DMS114 treated with DMSO at 0.1 percent for 48 hours (cell line): ENCODE results near the gene GAGE12F.
"Not testable (repeated sequence)": the region's sequence is repeated elsewhere in the genome, so short reads cannot be mapped to it uniquely, and the experiment has no call there.

ENCODE experiments used
- DNase-seq: peaks from one replicate; lab custom pipeline; 2025; ENCODE audit not compliant: unreplicated experiment; lab: John Stamatoyannopoulos, UW

The GAGE12F gene

GRCh38 chrX:49560542-49560941 lies at the start of gene GAGE12F:
Gene GAGE12F (plus strand): TSS chrX:49560842. CDS start chrX:49561997, 1,155 bp downstream.
- DNase-seq = not testable (repeated sequence)

GRCh38 chrX:49531877-49532276 lies 28.8 kb upstream of the GAGE12F start, which contains the start of gene GAGE12C:
Gene GAGE12C (plus strand): TSS chrX:49532177. CDS start chrX:49533332, 1,155 bp downstream.
- not testable (repeated sequence) for DNase-seq

DNA sequence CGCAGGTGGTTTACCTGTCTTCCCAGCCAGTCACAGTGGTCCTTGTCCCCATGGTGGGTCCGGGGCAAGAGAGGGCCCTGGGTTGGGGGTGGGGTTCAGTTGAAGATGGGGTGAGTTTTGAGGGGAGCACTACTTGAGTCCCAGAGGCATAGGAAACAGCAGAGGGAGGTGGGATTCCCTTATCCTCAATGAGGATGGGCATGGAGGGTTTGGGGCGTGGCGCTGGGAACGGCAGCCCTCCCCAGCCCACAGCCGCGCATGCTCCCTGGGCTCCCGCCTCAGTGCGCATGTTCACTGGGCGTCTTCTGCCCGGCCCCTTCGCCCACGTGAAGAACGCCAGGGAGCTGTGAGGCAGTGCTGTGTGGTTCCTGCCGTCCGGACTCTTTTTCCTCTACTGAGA lies 19.2 kb upstream of the GAGE12F start, which contains the start of gene GAGE12D:
TSS of gene GAGE12D (plus strand) at position 301 of the 400 bp plus-strand sequence. CDS start 1,155 bp downstream, outside the sequence.
- DNase-seq = not testable (repeated sequence)

- not testable (repeated sequence) for DNase-seq
Observed at GRCh38 chrX:49550989-49551388, 9.7 kb upstream of the GAGE12F start, which contains the start of gene GAGE12E. Gene GAGE12E (plus strand): TSS chrX:49551289. CDS start chrX:49552444, 1,155 bp downstream.

GRCh38 chrX:49568728-49569127 lies 8.1 kb downstream of the GAGE12F start:
- not testable (repeated sequence) for DNase-seq

DNA sequence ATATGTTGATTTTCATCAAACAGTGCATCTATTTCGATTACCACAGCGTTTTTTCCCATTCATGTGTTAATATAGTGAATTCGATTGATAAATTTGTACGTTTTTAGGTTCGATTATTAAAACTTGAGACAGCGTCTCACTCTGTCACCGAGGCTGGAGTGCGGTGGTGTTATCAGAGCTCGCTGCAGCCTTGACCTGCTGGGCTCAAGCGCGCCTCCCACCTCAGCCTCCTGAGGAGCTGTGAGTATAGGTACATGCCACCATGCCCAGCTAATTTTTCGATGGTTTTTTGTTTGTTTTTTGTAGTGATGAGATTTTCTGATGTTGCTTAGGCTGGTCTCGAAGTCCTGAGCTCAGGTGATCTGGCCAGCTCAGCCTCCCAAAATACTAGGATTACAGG lies 8.5 kb downstream of the GAGE12F start:
- DNase-seq = not testable (repeated sequence)

GRCh38 chrX:49570100-49570499 lies 9.5 kb downstream of the GAGE12F start, which contains the start of gene GAGE12G:
Gene GAGE12G (plus strand): TSS chrX:49570400. CDS start chrX:49571555, 1,155 bp downstream.
- DNase-seq = not testable (repeated sequence)

DNA sequence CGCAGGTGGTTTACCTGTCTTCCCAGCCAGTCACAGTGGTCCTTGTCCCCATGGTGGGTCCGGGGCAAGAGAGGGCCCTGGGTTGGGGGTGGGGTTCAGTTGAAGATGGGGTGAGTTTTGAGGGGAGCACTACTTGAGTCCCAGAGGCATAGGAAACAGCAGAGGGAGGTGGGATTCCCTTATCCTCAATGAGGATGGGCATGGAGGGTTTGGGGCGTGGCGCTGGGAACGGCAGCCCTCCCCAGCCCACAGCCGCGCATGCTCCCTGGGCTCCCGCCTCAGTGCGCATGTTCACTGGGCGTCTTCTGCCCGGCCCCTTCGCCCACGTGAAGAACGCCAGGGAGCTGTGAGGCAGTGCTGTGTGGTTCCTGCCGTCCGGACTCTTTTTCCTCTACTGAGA lies 19.0 kb downstream of the GAGE12F start, which contains the start of gene GAGE12H:
TSS of gene GAGE12H (plus strand) at position 301 of the 400 bp plus-strand sequence. CDS start 1,155 bp downstream, outside the sequence.
- DNase-seq = not testable (repeated sequence)

DNA sequence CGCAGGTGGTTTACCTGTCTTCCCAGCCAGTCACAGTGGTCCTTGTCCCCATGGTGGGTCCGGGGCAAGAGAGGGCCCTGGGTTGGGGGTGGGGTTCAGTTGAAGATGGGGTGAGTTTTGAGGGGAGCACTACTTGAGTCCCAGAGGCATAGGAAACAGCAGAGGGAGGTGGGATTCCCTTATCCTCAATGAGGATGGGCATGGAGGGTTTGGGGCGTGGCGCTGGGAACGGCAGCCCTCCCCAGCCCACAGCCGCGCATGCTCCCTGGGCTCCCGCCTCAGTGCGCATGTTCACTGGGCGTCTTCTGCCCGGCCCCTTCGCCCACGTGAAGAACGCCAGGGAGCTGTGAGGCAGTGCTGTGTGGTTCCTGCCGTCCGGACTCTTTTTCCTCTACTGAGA lies 28.6 kb downstream of the GAGE12F start, which contains the start of gene GAGE2A:
TSS of gene GAGE2A (plus strand) at position 301 of the 400 bp plus-strand sequence. CDS start 1,155 bp downstream, outside the sequence.
- not testable (repeated sequence) for DNase-seq

DNA sequence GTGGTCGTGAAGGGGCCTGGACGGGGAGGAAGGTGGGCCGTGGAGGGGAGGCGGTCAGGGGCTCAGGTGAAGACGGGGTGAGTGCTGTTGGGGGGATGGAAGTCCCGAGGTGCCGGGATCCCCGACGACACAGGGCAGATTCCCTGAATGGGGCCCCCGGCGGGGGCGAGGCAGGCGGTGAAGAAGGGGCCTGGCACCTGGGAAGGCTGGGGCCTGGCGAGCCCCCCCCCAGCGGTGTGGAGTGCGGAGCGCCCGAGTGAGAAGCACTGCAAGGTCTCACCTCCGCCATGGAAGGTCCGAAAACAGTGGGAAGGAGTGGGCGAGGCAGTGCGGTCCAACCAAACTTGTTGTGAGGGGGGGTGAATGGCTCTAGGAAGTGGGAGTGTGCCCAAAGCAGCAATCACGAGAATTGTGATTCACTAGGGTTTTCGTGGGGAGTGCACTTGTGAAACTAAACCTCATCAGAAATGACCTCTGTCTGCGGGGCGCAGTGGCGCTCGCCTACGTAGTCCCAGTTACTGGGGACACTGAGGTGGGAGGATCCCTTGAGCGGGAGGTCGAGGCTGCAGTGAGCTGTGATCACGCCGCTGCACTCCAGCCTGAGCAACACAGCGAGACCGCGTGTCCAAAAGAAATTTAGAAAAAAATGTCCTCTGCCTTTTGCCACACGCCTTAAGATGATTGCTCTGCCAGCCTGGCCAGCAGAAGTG lies 29.3 kb downstream of the GAGE12F start:
- not testable (repeated sequence) for DNase-seq

GRCh38 chrX:49590488-49590887 lies 29.8 kb downstream of the GAGE12F start:
- DNase-seq = not testable (repeated sequence)

GRCh38 chrX:49598720-49599119 lies 38.1 kb downstream of the GAGE12F start, which contains the start of gene GAGE1:
Gene GAGE1 (plus strand): TSS chrX:49599020. CDS start chrX:49600175, 1,155 bp downstream.
- not testable (repeated sequence) for DNase-seq

DNA sequence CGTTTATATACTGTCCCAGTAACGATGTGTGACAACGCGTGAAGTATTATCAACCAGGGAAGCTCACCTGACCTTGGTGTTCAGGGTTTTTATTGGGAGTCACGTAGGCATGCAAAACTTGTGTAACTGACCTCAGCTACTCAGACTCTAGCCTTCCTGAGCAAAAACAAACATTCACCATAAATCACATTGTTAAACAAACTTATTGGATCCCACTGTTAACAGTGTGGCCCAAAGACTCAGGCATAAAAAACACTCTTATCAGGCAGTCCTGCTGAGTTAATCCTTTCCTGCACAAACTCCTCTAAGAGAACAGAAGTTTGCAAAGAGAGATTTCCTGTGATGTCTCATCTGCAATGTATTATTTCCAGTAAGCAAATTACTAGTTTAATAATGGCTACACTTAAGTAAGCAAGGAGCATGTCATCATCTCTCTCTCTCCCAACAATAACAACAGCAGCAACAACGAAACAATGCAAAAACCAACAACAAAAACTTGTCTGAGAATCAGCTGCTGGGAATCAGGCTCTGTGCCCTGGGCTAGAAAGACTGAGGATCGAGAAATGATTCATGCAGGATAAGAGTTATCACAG lies 50.2 kb downstream of the GAGE12F start:
- DNase-seq = no peak
